SK-N-SH treated with all-trans-retinoic acid at 6 μM for 48 hours (cell line): ENCODE results near the gene RPL3.

Experiments used
- CSDC2 ChIP-seq: fragments of 250-450 bp; sonication (Bioruptor Pico); IDR thresholded peaks from 2 replicates; pipeline ENCODE4 v1.5.0; 2020; ENCODE audit warnings: mild to moderate bottlenecking, moderate library complexity
- ZNF70 ChIP-seq: fragments of 450-650 bp; formaldehyde crosslinking; IDR thresholded peaks from 2 replicates; pipeline ENCODE4 v1.5.0; 2020; ENCODE audit warnings: mild to moderate bottlenecking, moderate library complexity

GRCh38 chr22:39318507-39319283, 728 bp downstream of the RPL3 start:
- no peak for TF ChIP-seq CSDC2 (CRISPR knock-in tag)
- TF ChIP-seq ZNF70 (CRISPR knock-in tag), result no peak
